Measurements from ENCODE around the gene DNM2. TPM values are rescaled to one million over a fixed set of nuclear protein-coding genes. Genes with fewer than 3 reads are reported as not detected.

Gene DNM2
- total and polyA plus RNA-seq, 2 of the 13 experiments (the other 11 are each of a cell fraction or from before 2014, with no cell fraction given) = 41.7 to 59.8 TPM

DNA sequence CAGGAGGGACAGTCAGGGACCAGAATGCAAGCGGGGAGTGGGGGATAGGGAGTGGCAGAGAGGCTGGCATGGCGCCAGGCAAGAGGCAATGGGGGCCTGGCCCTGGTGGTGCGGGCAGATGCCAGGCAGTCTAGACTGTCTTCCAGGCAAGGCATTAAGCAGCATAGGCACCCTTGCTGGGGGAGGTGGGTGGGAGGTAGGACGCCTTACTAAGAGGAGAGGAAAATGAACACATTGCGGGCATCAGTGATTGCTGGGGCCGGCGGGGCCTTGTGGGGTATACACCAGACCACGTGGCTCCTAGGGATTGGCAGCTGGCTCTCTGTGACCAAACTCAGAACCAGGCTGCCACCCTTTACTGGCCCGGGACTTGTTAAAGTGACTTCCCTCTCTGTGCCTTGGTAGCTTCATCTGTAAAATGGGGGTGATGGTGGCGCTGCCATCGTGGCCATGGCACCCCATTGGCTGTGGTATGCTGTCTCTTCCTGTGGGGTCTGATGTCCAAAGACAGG is 46.0 kb downstream of the DNM2 start:
- Histone ChIP-seq H3K27ac (ENCODE audit: extremely low read length, insufficient read depth, low read length) (peak overlapping the region; percentile 57), H3K4me2 (ENCODE audit: low read depth, low read length) (peak overlapping the region; percentile 68)
- no peak for TF ChIP-seq ZNF563 (CRISPR knock-in tag; IDR thresholded peaks at IDR 0.05)
- 0 out of 2 replicates have a peak, but pooled peaks have one; percentile 13 for TF ChIP-seq SNAPC4 (CRISPR knock-in tag; IDR thresholded peaks at IDR 0.05)
- 0 out of 2 replicates have a peak, but pooled peaks have one; percentile 15 for TF ChIP-seq KDM5B (CRISPR knock-in tag; IDR thresholded peaks at IDR 0.05; ENCODE audit: borderline replicate concordance)
- 0 out of 2 replicates have a peak, but pooled peaks have one; percentile 19 for TF ChIP-seq ZNF558 (CRISPR knock-in tag; IDR thresholded peaks at IDR 0.05; ENCODE audit: borderline replicate concordance)
- no peak for TF ChIP-seq MED1 (CRISPR knock-in tag; IDR thresholded peaks at IDR 0.05)
- 0 out of 2 replicates have a peak, but pooled peaks have one; percentile 28 for TF ChIP-seq TIGD3 (CRISPR knock-in tag; IDR thresholded peaks at IDR 0.05; ENCODE audit: borderline replicate concordance)
- no peak for TF ChIP-seq HOXA9 (CRISPR knock-in tag; IDR thresholded peaks at IDR 0.05; ENCODE audit: borderline replicate concordance)
- 0 out of 2 replicates have a peak, but pooled peaks have one; percentile 34 for TF ChIP-seq ZNF512B (CRISPR knock-in tag; IDR thresholded peaks at IDR 0.05; ENCODE audit: borderline replicate concordance)
- TF ChIP-seq ZNF740 (CRISPR knock-in tag; IDR thresholded peaks at IDR 0.05) = no peak
- peak; percentile 88 for TF ChIP-seq ZMYM3 (CRISPR knock-in tag; IDR thresholded peaks at IDR 0.05)
- no peak for TF ChIP-seq KAT7 (CRISPR knock-in tag; IDR thresholded peaks at IDR 0.05; ENCODE audit: borderline replicate concordance)
- peak; percentile 1; the same call in 1 of the 2 replicates for TF ChIP-seq KDM1A (CRISPR knock-in tag; IDR thresholded peaks at IDR 0.05)
- TF ChIP-seq ZNF629 (CRISPR knock-in tag; conservative IDR thresholded peaks at IDR 0.05) = peak; percentile 95
- no peak for TF ChIP-seq ZNF775 (CRISPR knock-in tag; IDR thresholded peaks at IDR 0.05; ENCODE audit: borderline replicate concordance)

More for the DNA sequence above, 46.0 kb downstream of the DNM2 start:
- intact Hi-C loops (cut with micrococcal nuclease; ENCODE audit: unreplicated experiment) (no loop called here), in situ Hi-C loops (cut with HindIII; ENCODE audit: extremely low pct_ligation_motif_present, low pct_unique_long_range_greater_than_20kb) (no loop called here)
- H3K4me3 ChIP-seq (replicated peaks in 1 of 3; ENCODE audit: insufficient read depth in 1 of 3, low read depth in 2 of 3, low read length in 3 of 3) = peak overlapping the region in 1 of 3 experiments; percentile 50; a peak in 2 of 6 replicates
- ChIA-PET POLR2A (interaction anchor here (1.0 kb wide), 1 partner anchor 47 kb away, joined by 3 read pairs; no protein-coding TSS in a partner anchor), CTCF (ENCODE audit: low intra/inter-chr PET ratio, low total read pairs) (no interaction called here)
- no peak overlapping the region for H2AFZ ChIP-seq (ENCODE audit: low read length)
- no peaks in the 10 kb centered on the region for H3K27me3 ChIP-seq (ENCODE audit: control insufficient read depth in 1 of 2, insufficient read depth in 2 of 2, low read length in 2 of 2)
- peak overlapping the region; percentile 16; the same call in 1 of the 2 replicates for H3K9ac ChIP-seq (ENCODE audit: insufficient read depth, low read depth, low read length)
- DNase-seq (ENCODE audit: low spot score) = no peak
- H3K79me2 ChIP-seq (ENCODE audit: insufficient read depth, low read length) = peaks cover 26% of the 10 kb centered on the region
- BruUV-seq (replicated peaks) = no TSS peak
- no peak for FAIRE-seq
- H3K36me3 ChIP-seq (replicated peaks in 1 of 2; ENCODE audit: control insufficient read depth in 1 of 2, insufficient read depth in 2 of 2, low read length in 2 of 2) = peaks cover 8 to 22% of the 10 kb centered on the region in 2 experiments; a peak in 3 of 5 replicates
- peaks cover 67% of the 10 kb centered on the region for H3K4me1 ChIP-seq (ENCODE audit: insufficient read depth, low read length)
- peaks cover 9% of the 10 kb centered on the region; the same call in 1 of the 2 replicates for H4K20me1 ChIP-seq (ENCODE audit: insufficient read depth, low read length)
- 62% methylated on average over 8 of the region's 11 CpGs for WGBS (ENCODE audit: low lambda C conversion rate)
- no peaks in the 10 kb centered on the region for H3K9me3 ChIP-seq (ENCODE audit: low read length)
- peak; percentile 6 for ATAC-seq

All from HepG2 (cell line).